Sigmoid colon (tissue), 7 donors: ENCODE measurements around the gene KIF26B. TPM values are rescaled to one million over a fixed set of nuclear protein-coding genes. Genes with fewer than 3 reads are reported as not detected.

Experiments used
- DNase-seq: peaks from one replicate; pipeline ENCODE4 v3.0.0-alpha.2; 2019
- H3K27ac ChIP-seq, 4 donors: fragments of 200-600 bp; sonication (generic); one replicate each; pipeline ENCODE4 v1.5.1; 2016 to 2019; ENCODE audit warnings: mild to moderate bottlenecking in 1 of 4
- H3K27me3 ChIP-seq, 3 donors: fragments of 200-600 bp; sonication (generic); one replicate each; pipeline ENCODE4 v1.5.1; 2019; ENCODE audit warnings: mild to moderate bottlenecking in 1 of 3
- H3K36me3 ChIP-seq, 4 donors: fragments of 200-600 bp; sonication (generic); one replicate each; pipeline ENCODE4 v1.5.1; 2016 to 2019
- H3K4me1 ChIP-seq, 4 donors: fragments of 200-600 bp; sonication (generic); one replicate each; pipeline ENCODE4 v1.5.1; 2017 to 2019
- H3K4me3 ChIP-seq, 4 donors: fragments of 200-600 bp; sonication (generic); one replicate each; pipeline ENCODE4 v1.5.1; 2017 to 2019; ENCODE audit warnings: mild to moderate bottlenecking in 2 of 4, moderate library complexity in 1 of 4
- H3K9me3 ChIP-seq, 4 donors: fragments of 200-600 bp in 3 of 4; sonication (generic) in 3 of 4; one replicate each; pipeline versions ENCODE4 v1.5.1 to v1.6.1; 2013 to 2019
- CTCF ChIP-seq, 4 experiments: fragments of 450-650 bp in 3 of 4; fragments of 200-600 bp in 1 of 4; IDR thresholded peaks; one replicate each; pipeline ENCODE4 v1.5.1; 2016 to 2019; ENCODE audit warnings: antibody characterized with exemption in 4 of 4, mild to moderate bottlenecking in 3 of 4, moderate library complexity in 2 of 4
- EP300 ChIP-seq, 4 donors: sonication (generic); formaldehyde crosslinking; IDR thresholded peaks; one replicate each; pipeline ENCODE4 v1.6.1; 2017; ENCODE audit warnings: antibody characterized with exemption in 4 of 4
- POLR2A ChIP-seq, 2 donors: fragments of 450-650 bp; IDR thresholded peaks; one replicate each; pipeline ENCODE4 v1.6.1; 2016; ENCODE audit warnings: antibody characterized with exemption in 2 of 2, mild to moderate bottlenecking in 2 of 2, moderate library complexity in 2 of 2
- POLR2AphosphoS5 ChIP-seq, 4 donors: sonication (generic); formaldehyde crosslinking; IDR thresholded peaks; one replicate each; pipeline ENCODE4 v1.6.1; 2017; ENCODE audit warnings: antibody characterized with exemption in 4 of 4
- WGBS, 2 donors: extraction: QIAGEN DNeasy Blood & Tissue Kit; methylation state at CpG; one replicate each; pipeline ENCODE4 v1.1.7; 2013; 5-methylcytosine and 5-hydroxymethylcytosine counted together
- intact Hi-C: fragments of 100-400 bp; cut with DNase I; formaldehyde crosslinking; loops from one replicate; pipeline ENCODE4 v1.15.1; 2023
- polyA plus RNA-seq, 3 donors: library from polyadenylated mRNA; stranded (reverse); fragments of 200-250 nt; gene quantifications; one replicate each; pipeline ENCODE4 v1.2.3, GENCODE V29; 2013
- total RNA-seq, 4 donors: library from RNA; depleted of rRNA; stranded (reverse); fragments of >200 nt; gene quantifications; one replicate each; pipeline ENCODE4 v1.1.0, GENCODE V29; 2016
- donor health status: healthy with polysubstance abuse.
- donor health status: Bipolar disorder and iron deficiency.
- donor health status: healthy.

The KIF26B gene
- total and polyA plus RNA-seq, 7 donors, result under 0.01 to 5.5 (median 1.4) TPM; not detected in 1

- Histone ChIP-seq H3K27me3 (peaks cover 0 to 10% (median 0%) of the 10 kb centered on the region in 3 donors), H3K4me1 (peaks cover 0 to 5% (median 0%) of the 10 kb centered on the region in 4 donors), H3K9me3 (no peaks in the 10 kb centered on the region), H3K4me3 (peak overlapping the region in 3 of 4 donors; percentile 15 to 33 (median 16)), H3K36me3 (no peaks in the 10 kb centered on the region), H3K27ac (peak overlapping the region in 1 of 4 donors; percentile 0)
- intact Hi-C loops, result no loop called here
- WGBS, 2 donors, result 37 to 66% methylated on average over 10 of the region's 10 CpGs
- no peak for DNase-seq
- no peak for TF ChIP-seq CTCF (IDR thresholded peaks at IDR 0.05)
Measured at GRCh38 chr1:245166471-245166885, 11.7 kb downstream of the KIF26B start.

GRCh38 chr1:245168086-245168485 lies 13.3 kb downstream of the KIF26B start:
- intact Hi-C loops, result no loop called here
- WGBS, 2 donors, result 36 to 67% methylated on average over 13 of the region's 13 CpGs
- Histone ChIP-seq H3K9me3 (no peaks in the 10 kb centered on the region), H3K27me3 (peaks cover 0 to 10% (median 0%) of the 10 kb centered on the region in 3 donors), H3K27ac (no peak overlapping the region), H3K4me1 (peaks cover 0 to 5% (median 0%) of the 10 kb centered on the region in 4 donors), H3K36me3 (no peaks in the 10 kb centered on the region), H3K4me3 (no peak overlapping the region)
- DNase-seq, result peak; percentile 76
- no peak for TF ChIP-seq EP300 (IDR thresholded peaks at IDR 0.05)
- TF ChIP-seq POLR2A (IDR thresholded peaks at IDR 0.05), result no peak

GRCh38 chr1:245168906-245169305 lies 14.1 kb downstream of the KIF26B start:
- Histone ChIP-seq H3K27me3 (peaks cover 0 to 10% (median 0%) of the 10 kb centered on the region in 3 donors), H3K9me3 (no peaks in the 10 kb centered on the region), H3K4me3 (no peak overlapping the region), H3K4me1 (peaks cover 0 to 11% (median 5%) of the 10 kb centered on the region in 4 donors), H3K36me3 (no peaks in the 10 kb centered on the region), H3K27ac (no peak overlapping the region)
- DNase-seq, result no peak
- intact Hi-C loops, result no loop called here
- WGBS, 2 donors, result 52 to 74% methylated on average over 7 of the region's 7 CpGs
- TF ChIP-seq POLR2AphosphoS5 (IDR thresholded peaks at IDR 0.05) (no peak), POLR2A (IDR thresholded peaks at IDR 0.05) (no peak), EP300 (IDR thresholded peaks at IDR 0.05) (no peak), CTCF (IDR thresholded peaks at IDR 0.05) (no peak)

- intact Hi-C loops, result no loop called here
- Histone ChIP-seq H3K27ac (no peak overlapping the region), H3K36me3 (no peaks in the 10 kb centered on the region), H3K4me1 (peaks cover 0 to 14% (median 5%) of the 10 kb centered on the region in 4 donors), H3K4me3 (no peak overlapping the region), H3K9me3 (no peaks in the 10 kb centered on the region), H3K27me3 (peaks cover 0 to 10% (median 0%) of the 10 kb centered on the region in 3 donors)
- DNase-seq, result no peak
- 29 to 38% methylated on average over 7 of the region's 7 CpGs for WGBS, 2 donors
- no peak for TF ChIP-seq POLR2AphosphoS5 (IDR thresholded peaks at IDR 0.05)
- TF ChIP-seq POLR2A (IDR thresholded peaks at IDR 0.05), result no peak
- no peak for TF ChIP-seq CTCF (IDR thresholded peaks at IDR 0.05)
- TF ChIP-seq EP300 (IDR thresholded peaks at IDR 0.05), result no peak
Measured at GRCh38 chr1:245169376-245169775, 14.6 kb downstream of the KIF26B start.

GRCh38 chr1:245172026-245172425 lies 17.2 kb downstream of the KIF26B start:
- 63 to 67% methylated on average over 7 of the region's 7 CpGs for WGBS, 2 donors
- no peak for DNase-seq
- peaks cover 0 to 9% (median 5%) of the 10 kb centered on the region in 4 donors for H3K4me1 ChIP-seq
- H3K4me3 ChIP-seq, result no peak overlapping the region
- no peak overlapping the region for H3K27ac ChIP-seq
- peaks cover 0 to 10% (median 0%) of the 10 kb centered on the region in 3 donors for H3K27me3 ChIP-seq
- intact Hi-C loops, result no loop called here
- no peaks in the 10 kb centered on the region for H3K9me3 ChIP-seq
- no peak for TF ChIP-seq POLR2A (IDR thresholded peaks at IDR 0.05)
- TF ChIP-seq CTCF (IDR thresholded peaks at IDR 0.05), result no peak
- no peak for TF ChIP-seq POLR2AphosphoS5 (IDR thresholded peaks at IDR 0.05)
- TF ChIP-seq EP300 (IDR thresholded peaks at IDR 0.05), result no peak
- no peaks in the 10 kb centered on the region for H3K36me3 ChIP-seq
